Liver (tissue), 9 donors: ENCODE data around the gene CD82. TPM values are rescaled to one million over a fixed set of nuclear protein-coding genes. Genes with fewer than 3 reads are reported as not detected.

Experiments
- DNase-seq: peaks from one replicate; pipeline ENCODE4 v3.0.0-alpha.2; 2017; ENCODE audit warnings: low spot score
- H3K27ac ChIP-seq, 2 donors: one replicate each; pipeline ENCODE4 v1.7.0; 2013; ENCODE audit warnings: inconsistent platforms in 2 of 2, low read length in 2 of 2, control low read depth in 1 of 2, low read depth in 1 of 2, mild to moderate bottlenecking in 1 of 2
- H3K27me3 ChIP-seq, 4 donors: one replicate each; pipeline versions ENCODE4 v1.6.1 to v1.7.0; 2013; ENCODE audit warnings: low read length in 3 of 4, inconsistent platforms in 1 of 4, mild to moderate bottlenecking in 1 of 4, moderate library complexity in 1 of 4; ENCODE audit not compliant: control insufficient read depth in 4 of 4, insufficient read depth in 4 of 4
- H3K36me3 ChIP-seq, 4 donors: one replicate each; pipeline versions ENCODE4 v1.6.1 to v1.7.0; 2013; ENCODE audit warnings: low read length in 3 of 4, mild to moderate bottlenecking in 3 of 4, low read depth in 1 of 4, moderate library complexity in 1 of 4; ENCODE audit not compliant: control insufficient read depth in 4 of 4, insufficient read depth in 3 of 4
- H3K4me1 ChIP-seq, 4 donors: one replicate each; pipeline versions ENCODE4 v1.6.1 to v1.7.0; 2013; ENCODE audit warnings: low read length in 3 of 4, mild to moderate bottlenecking in 3 of 4, moderate library complexity in 1 of 4; ENCODE audit not compliant: control insufficient read depth in 4 of 4, insufficient read depth in 4 of 4
- H3K4me3 ChIP-seq, 3 donors: one replicate each; pipeline versions ENCODE4 v1.6.1 to v1.7.0; 2013; ENCODE audit warnings: low read length in 3 of 3, control low read depth in 1 of 3, low read depth in 1 of 3, mild to moderate bottlenecking in 1 of 3
- H3K9ac ChIP-seq, 2 donors: one replicate each; pipeline ENCODE4 v1.7.0; 2013; ENCODE audit warnings: low read length in 2 of 2, mild to moderate bottlenecking in 2 of 2, moderate library complexity in 2 of 2, control low read depth in 1 of 2, low read depth in 1 of 2
- H3K9me3 ChIP-seq, 4 donors: one replicate each; pipeline versions ENCODE4 v1.6.1 to v1.7.0; 2013; ENCODE audit warnings: low read length in 3 of 4; ENCODE audit not compliant: control insufficient read depth in 4 of 4
- ATF3 ChIP-seq: IDR thresholded peaks from 2 replicates; pipeline ENCODE4 v1.6.1; 2016; ENCODE audit warnings: antibody characterized with exemption
- CTCF ChIP-seq: fragments of 150-350 bp; IDR thresholded peaks from 2 replicates; pipeline ENCODE4 v1.5.1; 2017; ENCODE audit warnings: improper control_type of control experiment, low read depth, low read length; ENCODE audit not compliant: missing input control
- EGR1 ChIP-seq, 2 donors: IDR thresholded peaks; 2 replicates each; pipeline ENCODE4 v1.6.1; 2016 to 2018; ENCODE audit warnings: antibody characterized with exemption in 2 of 2, low read depth in 2 of 2
- FOXA1 ChIP-seq: IDR thresholded peaks from 2 replicates; pipeline ENCODE4 v1.6.1; 2016; ENCODE audit warnings: antibody characterized with exemption
- FOXA2 ChIP-seq: IDR thresholded peaks from 2 replicates; pipeline ENCODE4 v1.6.1; 2016; ENCODE audit warnings: antibody characterized with exemption
- GABPA ChIP-seq, 2 donors: IDR thresholded peaks in 1 of 2; conservative IDR thresholded peaks in 1 of 2; 2 replicates each; pipeline ENCODE4 v1.6.1; 2016; ENCODE audit warnings: antibody characterized with exemption in 2 of 2, mild to moderate bottlenecking in 1 of 2, moderate library complexity in 1 of 2
- HNF4A ChIP-seq, 2 donors: conservative IDR thresholded peaks; 2 replicates each; pipeline ENCODE4 v1.6.1; 2016; ENCODE audit warnings: antibody characterized with exemption in 2 of 2, mild to moderate bottlenecking in 2 of 2
- HNF4G ChIP-seq: IDR thresholded peaks from 2 replicates; pipeline ENCODE4 v1.6.1; 2016; ENCODE audit warnings: antibody characterized with exemption
- JUND ChIP-seq, 2 donors: IDR thresholded peaks; 2 replicates each; pipeline ENCODE4 v1.6.1; 2016; ENCODE audit warnings: antibody characterized with exemption in 2 of 2
- MAX ChIP-seq: IDR thresholded peaks from 2 replicates; pipeline ENCODE4 v1.6.1; 2016; ENCODE audit warnings: antibody characterized with exemption
- NR2F2 ChIP-seq: IDR thresholded peaks from 2 replicates; pipeline ENCODE4 v1.6.1; 2016; ENCODE audit warnings: antibody characterized with exemption
- RAD21 ChIP-seq, 2 donors: IDR thresholded peaks; 2 replicates each; pipeline ENCODE4 v1.6.1; 2016; ENCODE audit warnings: antibody characterized with exemption in 2 of 2, mild to moderate bottlenecking in 2 of 2
- RXRA ChIP-seq, 2 donors: IDR thresholded peaks; 2 replicates each; pipeline ENCODE4 v1.6.1; 2017 to 2018; ENCODE audit warnings: antibody characterized with exemption in 2 of 2, mild to moderate bottlenecking in 1 of 2
- TAF1 ChIP-seq: conservative IDR thresholded peaks from 2 replicates; pipeline ENCODE4 v1.6.1; 2016; ENCODE audit warnings: antibody characterized with exemption, mild to moderate bottlenecking
- YY1 ChIP-seq: IDR thresholded peaks from 2 replicates; pipeline ENCODE4 v1.6.1; 2016; ENCODE audit warnings: antibody characterized with exemption, mild to moderate bottlenecking
- ZBTB33 ChIP-seq: IDR thresholded peaks from 2 replicates; pipeline ENCODE4 v1.6.1; 2016; ENCODE audit warnings: antibody characterized with exemption
- WGBS: extraction: QIAGEN DNeasy Blood & Tissue Kit; methylation state at CpG from one replicate; pipeline ENCODE4 v1.1.7; 2013; 5-methylcytosine and 5-hydroxymethylcytosine counted together
- polyA plus RNA-seq, 2 donors: library from polyadenylated mRNA; stranded (reverse) in 1 of 2; unstranded in 1 of 2; fragments of 200-250 nt in 1 of 2; fragments of >200 nt in 1 of 2; fragmentation: Nextera tagmentation in 1 of 2; extraction: Ambion mirVana in 1 of 2; gene quantifications; one replicate each; pipeline versions ENCODE4 v1.2.1 to v1.2.3, GENCODE V29; 2013 to 2015
- total RNA-seq, 2 donors: library from RNA; depleted of rRNA; stranded (reverse); fragments of >200 nt; gene quantifications; one replicate each; pipeline ENCODE4 v1.2.3, GENCODE V29; 2014
- donor health status: healthy.
- donor health status: healthy.
- donor health status: healthy.
- donor health status: healthy.
- donor health status: healthy.

Gene CD82
- total and polyA plus RNA-seq, 4 donors, result 27.4 to 82.6 (median 47.8) TPM

- 69% methylated on average over 5 of the region's 5 CpGs for WGBS
- no peak overlapping the region for H3K4me3 ChIP-seq
- H3K4me1 ChIP-seq, result peaks cover 12 to 23% (median 20%) of the 10 kb centered on the region in 4 donors
Observed at GRCh38 chr11:44597358-44598012, 32.0 kb downstream of the CD82 start.

GRCh38 chr11:44598831-44599230 lies 33.4 kb downstream of the CD82 start:
- peaks cover 12 to 23% (median 20%) of the 10 kb centered on the region in 4 donors for H3K4me1 ChIP-seq
- peaks cover 0 to 2% (median 0%) of the 10 kb centered on the region in 4 donors for H3K36me3 ChIP-seq
- H3K4me3 ChIP-seq, result no peak overlapping the region
- 100% methylated on average over 1 of the region's 1 CpG for WGBS
- no peaks in the 10 kb centered on the region for H3K27me3 ChIP-seq
- TF ChIP-seq RAD21 (IDR thresholded peaks at IDR 0.05), result no peak
- TF ChIP-seq JUND (IDR thresholded peaks at IDR 0.05), result no peak
- TF ChIP-seq HNF4G, result no peak
- no peak for TF ChIP-seq FOXA2
- no peak for TF ChIP-seq YY1
- no peak for TF ChIP-seq EGR1 (IDR thresholded peaks at IDR 0.05; ENCODE audit: low read depth in 2 of 2)
- no peak for TF ChIP-seq GABPA (IDR thresholded peaks at IDR 0.05 in 1 of 2, conservative IDR thresholded peaks at IDR 0.05 in 1 of 2)
- TF ChIP-seq NR2F2, result no peak
- TF ChIP-seq TAF1, result no peak
- no peak for TF ChIP-seq FOXA1
- no peak for TF ChIP-seq CTCF
- H3K9ac ChIP-seq, result no peak overlapping the region
- no peaks in the 10 kb centered on the region for H3K9me3 ChIP-seq
- no peak overlapping the region for H3K27ac ChIP-seq
- no peak for DNase-seq

More at GRCh38 chr11:44597358-44598012, 32.0 kb downstream of the CD82 start:
- peaks cover 0 to 2% (median 0%) of the 10 kb centered on the region in 4 donors for H3K36me3 ChIP-seq
- TF ChIP-seq JUND (IDR thresholded peaks at IDR 0.05) (no peak), HNF4A (conservative IDR thresholded peaks at IDR 0.05) (peak in 1 of 2 donors; percentile 12), YY1 (no peak)
- no peak for DNase-seq
- no peak overlapping the region for H3K27ac ChIP-seq
- H3K27me3 ChIP-seq, result no peaks in the 10 kb centered on the region
- H3K9me3 ChIP-seq, result no peaks in the 10 kb centered on the region
- no peak overlapping the region for H3K9ac ChIP-seq

- Histone ChIP-seq H3K27ac (no peak overlapping the region), H3K27me3 (no peaks in the 10 kb centered on the region), H3K9me3 (no peaks in the 10 kb centered on the region), H3K4me1 (peaks cover 12 to 23% (median 20%) of the 10 kb centered on the region in 4 donors), H3K4me3 (no peak overlapping the region), H3K36me3 (peaks cover under 1 to 4% (median 2%) of the 10 kb centered on the region in 4 donors), H3K9ac (no peak overlapping the region)
- WGBS, result 92% methylated on average over 7 of the region's 7 CpGs
- DNase-seq, result no peak
- TF ChIP-seq FOXA2, result no peak
- TF ChIP-seq JUND (IDR thresholded peaks at IDR 0.05), result no peak
- TF ChIP-seq ATF3, result no peak
- TF ChIP-seq ZBTB33, result no peak
- TF ChIP-seq CTCF, result no peak
- no peak for TF ChIP-seq TAF1
- no peak for TF ChIP-seq GABPA (IDR thresholded peaks at IDR 0.05 in 1 of 2, conservative IDR thresholded peaks at IDR 0.05 in 1 of 2)
- TF ChIP-seq RXRA (IDR thresholded peaks at IDR 0.05), result no peak
- no peak for TF ChIP-seq HNF4A (conservative IDR thresholded peaks at IDR 0.05)
- TF ChIP-seq NR2F2, result no peak
- no peak for TF ChIP-seq YY1
- no peak for TF ChIP-seq EGR1 (IDR thresholded peaks at IDR 0.05; ENCODE audit: low read depth in 2 of 2)
- TF ChIP-seq MAX, result no peak
- no peak for TF ChIP-seq RAD21 (IDR thresholded peaks at IDR 0.05)
Observed at GRCh38 chr11:44600261-44600660, 34.8 kb downstream of the CD82 start.
